Naive thymus-derived CD4-positive, alpha-beta T cell (primary cell): ENCODE measurements around the gene FOXN3. TPM values are rescaled to one million over a fixed set of nuclear protein-coding genes. Genes with fewer than 3 reads are reported as not detected.

Source experiments
- ATAC-seq: fragments of 150-1000 bp; cut with Tn5 transposase; 2 replicates; pipeline ENCODE4 v1.10.0; 2021; ENCODE audit warnings: mild to moderate bottlenecking, moderate library complexity
- CTCF ChIA-PET: fragments of 350-600 bp; sonication (Branson Sonifier 250); formaldehyde crosslinking; loops from one replicate; lab custom pipeline; 2021; ENCODE audit warnings: antibody characterized with exemption; lab: Charles Lee
- POLR2A ChIA-PET: fragments of 350-600 bp; sonication (Branson Sonifier 250); formaldehyde crosslinking; loops from one replicate; lab custom pipeline; 2021; ENCODE audit warnings: antibody characterized with exemption, inconsistent platforms; lab: Charles Lee
- DNase-seq, 9 donors: peaks; one replicate each; pipeline versions ENCODE4 v3.0.0 to v3.0.0-alpha.2; 2020 to 2022; ENCODE audit warnings: mixed read lengths in 1 of 9
- H3K27ac ChIP-seq: one replicate; pipeline ENCODE4 v1.7.0; 2013; ENCODE audit warnings: mild to moderate bottlenecking, low read depth, low read length, moderate library complexity
- H3K27me3 ChIP-seq, 2 donors: one replicate each; pipeline ENCODE4 v1.7.0; 2013; ENCODE audit warnings: low read length in 2 of 2, mild to moderate bottlenecking in 2 of 2, moderate library complexity in 2 of 2; ENCODE audit not compliant: control insufficient read depth in 2 of 2, insufficient read depth in 2 of 2
- H3K36me3 ChIP-seq, 3 experiments: 1 replicate in 2 of 3; 2 replicates in 1 of 3; pipeline ENCODE4 v1.7.0; 2013; ENCODE audit warnings: low read length in 3 of 3, mild to moderate bottlenecking in 3 of 3, moderate library complexity in 1 of 3; ENCODE audit not compliant: insufficient read depth in 3 of 3, control insufficient read depth in 2 of 3
- H3K4me1 ChIP-seq, 2 donors: one replicate each; pipeline ENCODE4 v1.7.0; 2013; ENCODE audit warnings: low read length in 2 of 2, mild to moderate bottlenecking in 2 of 2, moderate library complexity in 1 of 2; ENCODE audit not compliant: control insufficient read depth in 2 of 2, insufficient read depth in 2 of 2
- H3K4me3 ChIP-seq: 2 replicates; pipeline ENCODE4 v1.7.0; 2013; ENCODE audit warnings: mild to moderate bottlenecking, low read length
- H3K9me3 ChIP-seq, 3 experiments: 1 replicate in 2 of 3; 2 replicates in 1 of 3; pipeline ENCODE4 v1.7.0; 2013; ENCODE audit warnings: low read length in 3 of 3; ENCODE audit not compliant: control insufficient read depth in 2 of 3
- H3K27ac Mint-ChIP-seq, 9 donors: one replicate each; pipeline ENCODE4 v1.8.0; 2020 to 2022; ENCODE audit warnings: mixed read lengths in 9 of 9, mild to moderate bottlenecking in 8 of 9, moderate library complexity in 5 of 9, inconsistent platforms in 2 of 9
- H3K27me3 Mint-ChIP-seq, 5 donors: one replicate each; pipeline ENCODE4 v1.8.0; 2021 to 2022; ENCODE audit warnings: mixed read lengths in 5 of 5, mild to moderate bottlenecking in 1 of 5
- H3K36me3 Mint-ChIP-seq, 5 donors: one replicate each; pipeline ENCODE4 v1.8.0; 2020 to 2022; ENCODE audit warnings: mixed read lengths in 5 of 5, mild to moderate bottlenecking in 3 of 5, inconsistent platforms in 1 of 5
- H3K4me1 Mint-ChIP-seq, 7 donors: one replicate each; pipeline ENCODE4 v1.8.0; 2020 to 2022; ENCODE audit warnings: mixed read lengths in 7 of 7, mild to moderate bottlenecking in 3 of 7, inconsistent platforms in 1 of 7
- H3K4me3 Mint-ChIP-seq, 10 donors: one replicate each; pipeline ENCODE4 v1.8.0; 2020 to 2022; ENCODE audit warnings: mild to moderate bottlenecking in 10 of 10, mixed read lengths in 10 of 10, moderate library complexity in 6 of 10, inconsistent platforms in 2 of 10
- H3K9me3 Mint-ChIP-seq, 11 donors: one replicate each; pipeline ENCODE4 v1.8.0; 2020 to 2022; ENCODE audit warnings: mixed read lengths in 11 of 11, mild to moderate bottlenecking in 4 of 11, inconsistent platforms in 1 of 11, moderate library complexity in 1 of 11
- intact Hi-C, 2 donors: fragments of 100-400 bp; cut with micrococcal nuclease; formaldehyde crosslinking; loops; one replicate each; pipeline ENCODE4 v1.15.1; 2023
- polyA plus RNA-seq, 2 donors: library from polyadenylated mRNA; unstranded; fragments of 300-500 nt; fragmentation: Illumina TruSeq; gene quantifications; one replicate each; pipeline ENCODE4 v1.2.3, GENCODE V29; 2021
- total RNA-seq, 6 experiments: library from RNA in 5 of 6; stranded (reverse) in 5 of 6; gene quantifications; 1 replicate in 5 of 6; 2 replicates in 1 of 6; pipeline ENCODE4 v1.2.3 and lab custom pipeline; 2021 to 2026

Gene FOXN3
- total and polyA plus RNA-seq, 7 experiments from 2014 or later, result 103 to 192 (median 149) TPM

DNA sequence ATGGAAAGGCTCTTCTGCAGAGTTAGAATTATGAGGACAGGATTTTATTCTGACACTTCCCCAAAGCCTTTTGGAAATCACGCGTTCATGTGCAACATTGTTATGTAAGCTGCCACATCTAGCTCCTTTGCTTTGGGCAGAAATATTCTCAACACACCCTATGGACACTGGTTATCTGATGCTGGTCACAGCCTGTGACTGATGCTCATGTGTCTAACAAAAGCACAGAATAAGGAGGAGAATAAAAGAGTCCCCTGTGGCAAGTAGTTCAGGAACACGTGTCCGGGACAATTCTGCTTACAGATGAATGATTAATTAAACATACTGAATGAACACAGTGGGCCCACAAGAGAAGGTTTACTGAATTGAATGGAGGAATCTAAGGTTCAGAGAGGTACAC lies 22.1 kb downstream of the FOXN3 start:
- ATAC-seq, result peak; percentile 31
- no peak overlapping the region for H3K27ac ChIP-seq
- peak overlapping the region in 1 of 10 donors; percentile 24 for H3K4me3 Mint-ChIP-seq

GRCh38 chr14:89393222-89393745 lies 23.7 kb downstream of the FOXN3 start:
- CTCF ChIA-PET, result no interaction called here
- H3K4me1 Mint-ChIP-seq, result peaks cover 29 to 88% (median 83%) of the 10 kb centered on the region in 7 donors

More for the DNA sequence above, 22.1 kb downstream of the FOXN3 start:
- peak overlapping the region in 5 of 9 donors; percentile 30 to 69 (median 65) for H3K27ac Mint-ChIP-seq
- Histone ChIP-seq H3K9me3 (no peaks in the 10 kb centered on the region), H3K27me3 (no peaks in the 10 kb centered on the region), H3K4me3 (no peak overlapping the region), H3K4me1 (peaks cover 0 to 9% of the 10 kb centered on the region in 2 donors), H3K36me3 (no peaks in the 10 kb centered on the region)
- H3K9me3 Mint-ChIP-seq, result peaks cover 0 to 2% (median 0%) of the 10 kb centered on the region in 11 donors
- H3K36me3 Mint-ChIP-seq, result peaks cover 4 to 28% (median 9%) of the 10 kb centered on the region in 5 donors
- POLR2A ChIA-PET, result no interaction called here
- no peak for DNase-seq
- intact Hi-C loops, result no loop called here
- peaks cover 21 to 87% (median 82%) of the 10 kb centered on the region in 7 donors for H3K4me1 Mint-ChIP-seq
- H3K27me3 Mint-ChIP-seq, result no peaks in the 10 kb centered on the region
- CTCF ChIA-PET, result no interaction called here

DNA sequence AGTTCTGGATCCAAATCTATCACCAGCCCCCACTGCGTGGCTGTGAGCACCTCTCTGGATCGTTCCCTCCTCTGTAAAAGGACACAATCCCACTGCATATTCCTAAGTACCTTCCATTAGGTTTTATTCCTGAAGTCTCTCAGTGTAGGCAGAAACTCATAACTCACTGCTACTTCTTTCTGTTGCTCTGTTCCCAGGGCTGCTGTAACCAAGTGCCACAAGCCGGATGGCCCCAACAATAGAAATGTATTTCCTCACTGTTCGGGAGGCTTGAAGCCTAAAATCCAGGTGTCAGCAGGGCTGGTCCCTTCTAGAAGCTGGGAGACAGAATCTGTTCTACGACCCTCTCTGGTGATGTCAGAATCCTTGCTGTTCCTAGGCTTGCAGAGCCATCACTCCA lies 24.9 kb downstream of the FOXN3 start:
- peaks cover 4 to 22% (median 9%) of the 10 kb centered on the region in 5 donors for H3K36me3 Mint-ChIP-seq
- H3K27ac Mint-ChIP-seq, result peak overlapping the region in 3 of 9 donors; percentile 36 to 81 (median 48)
- no peaks in the 10 kb centered on the region for H3K36me3 ChIP-seq
- DNase-seq, result no peak
- POLR2A ChIA-PET, result no interaction called here
- H3K4me3 Mint-ChIP-seq, result peak overlapping the region in 1 of 10 donors; percentile 11
- peaks cover 33 to 89% (median 83%) of the 10 kb centered on the region in 7 donors for H3K4me1 Mint-ChIP-seq
- no peak overlapping the region for H3K4me3 ChIP-seq
- CTCF ChIA-PET, result no interaction called here
- H3K27me3 ChIP-seq, result no peaks in the 10 kb centered on the region
- intact Hi-C loops, result no loop called here
- peaks cover 0 to 9% of the 10 kb centered on the region in 2 donors for H3K4me1 ChIP-seq
- no peak for ATAC-seq
- peaks cover 0 to 2% (median 0%) of the 10 kb centered on the region in 11 donors for H3K9me3 Mint-ChIP-seq
- H3K27ac ChIP-seq, result no peak overlapping the region
- no peaks in the 10 kb centered on the region for H3K27me3 Mint-ChIP-seq
- no peaks in the 10 kb centered on the region for H3K9me3 ChIP-seq

More at GRCh38 chr14:89393222-89393745, 23.7 kb downstream of the FOXN3 start:
- Histone ChIP-seq H3K36me3 (no peaks in the 10 kb centered on the region), H3K9me3 (no peaks in the 10 kb centered on the region), H3K4me1 (peaks cover 0 to 9% of the 10 kb centered on the region in 2 donors), H3K4me3 (no peak overlapping the region), H3K27ac (no peak overlapping the region), H3K27me3 (no peaks in the 10 kb centered on the region)
- intact Hi-C loops, result no loop called here
- ATAC-seq, result no peak
- POLR2A ChIA-PET, result interaction anchor here (0.9 kb wide), 1 partner anchor 33 kb away, joined by 3 read pairs; no protein-coding TSS in a partner anchor
- no peaks in the 10 kb centered on the region for H3K27me3 Mint-ChIP-seq
- peaks cover 0 to 2% (median 0%) of the 10 kb centered on the region in 11 donors for H3K9me3 Mint-ChIP-seq
- H3K36me3 Mint-ChIP-seq, result peaks cover 0 to 27% (median 9%) of the 10 kb centered on the region in 5 donors
- peak overlapping the region; percentile 6 to 89 (median 52) for H3K27ac Mint-ChIP-seq
- no peak for DNase-seq
- H3K4me3 Mint-ChIP-seq, result peak overlapping the region in 8 of 10 donors; percentile 2 to 42 (median 20)

DNA sequence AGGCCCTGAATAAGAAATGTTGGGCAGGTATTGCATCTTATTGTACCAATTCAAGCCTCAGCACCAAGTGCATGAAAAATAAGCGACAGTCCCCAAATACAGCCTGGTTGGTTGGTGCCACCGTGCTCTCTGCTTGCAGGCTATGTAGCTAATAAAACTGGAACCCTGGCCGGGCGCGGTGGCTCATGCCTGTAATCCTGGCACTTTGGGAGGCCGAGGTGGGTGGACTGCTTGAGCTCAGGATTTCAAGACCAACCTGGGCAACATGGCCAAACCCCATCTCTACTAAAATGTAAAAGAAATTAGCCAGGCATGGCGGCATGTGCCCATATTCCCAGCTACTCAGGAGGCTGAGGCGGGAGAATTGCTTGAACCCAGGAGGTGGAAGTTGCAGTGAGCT lies 25.5 kb downstream of the FOXN3 start:
- Mint-ChIP-seq H3K4me3 (no peak overlapping the region), H3K27ac (peak overlapping the region in 1 of 9 donors; percentile 59), H3K36me3 (peaks cover 4 to 22% (median 5%) of the 10 kb centered on the region in 5 donors), H3K27me3 (no peaks in the 10 kb centered on the region), H3K4me1 (peaks cover 30 to 91% (median 81%) of the 10 kb centered on the region in 7 donors), H3K9me3 (peaks cover 0 to 2% (median 0%) of the 10 kb centered on the region in 11 donors)
- ChIA-PET CTCF (no interaction called here), POLR2A (no interaction called here)
- Histone ChIP-seq H3K36me3 (no peaks in the 10 kb centered on the region), H3K4me3 (no peak overlapping the region), H3K4me1 (peaks cover 0 to 9% of the 10 kb centered on the region in 2 donors), H3K27ac (no peak overlapping the region), H3K27me3 (no peaks in the 10 kb centered on the region), H3K9me3 (no peaks in the 10 kb centered on the region)
- ATAC-seq, result no peak
- intact Hi-C loops, result no loop called here
- no peak for DNase-seq

- no peak for DNase-seq
- H3K9me3 ChIP-seq, result no peaks in the 10 kb centered on the region
- CTCF ChIA-PET, result no interaction called here
- H3K36me3 Mint-ChIP-seq, result peaks cover 4 to 20% (median 5%) of the 10 kb centered on the region in 5 donors
- POLR2A ChIA-PET, result no interaction called here
- no peak overlapping the region for H3K27ac ChIP-seq
- intact Hi-C loops, result no loop called here
- peaks cover 0 to 2% (median 0%) of the 10 kb centered on the region in 11 donors for H3K9me3 Mint-ChIP-seq
- peaks cover 0 to 9% of the 10 kb centered on the region in 2 donors for H3K4me1 ChIP-seq
- no peaks in the 10 kb centered on the region for H3K27me3 ChIP-seq
- no peak overlapping the region for H3K4me3 ChIP-seq
- no peaks in the 10 kb centered on the region for H3K27me3 Mint-ChIP-seq
- ATAC-seq, result no peak
- no peaks in the 10 kb centered on the region for H3K36me3 ChIP-seq
- peaks cover 28 to 92% (median 82%) of the 10 kb centered on the region in 7 donors for H3K4me1 Mint-ChIP-seq
- H3K4me3 Mint-ChIP-seq, result no peak overlapping the region
- H3K27ac Mint-ChIP-seq, result peak overlapping the region in 1 of 9 donors; percentile 31
These were observed 25.9 kb downstream of the FOXN3 start for GRCh38 chr14:89391123-89391522.

DNA sequence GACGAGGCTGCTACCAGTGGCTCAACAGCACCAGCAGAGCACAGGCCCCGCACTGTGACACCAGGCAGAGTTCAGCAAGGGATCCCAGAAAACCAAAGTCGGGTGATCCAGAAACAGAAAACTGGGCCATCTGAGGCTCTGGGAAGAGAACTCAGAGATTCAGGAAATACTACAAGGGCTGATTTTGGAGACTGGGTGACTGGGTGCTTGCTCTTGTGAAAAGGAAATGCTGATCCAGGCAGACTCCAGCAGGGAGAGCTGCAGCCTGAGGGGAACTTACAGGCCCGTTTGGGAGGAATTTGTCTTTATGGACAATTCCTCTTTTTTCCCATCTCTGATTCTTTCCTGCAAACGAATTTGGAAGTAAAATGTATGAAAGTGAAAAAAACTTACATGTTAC lies 28.2 kb downstream of the FOXN3 start:
- H3K27me3 Mint-ChIP-seq, result no peaks in the 10 kb centered on the region
- no peak overlapping the region for H3K4me3 ChIP-seq
- H3K27me3 ChIP-seq, result no peaks in the 10 kb centered on the region
- H3K27ac ChIP-seq, result no peak overlapping the region
- ATAC-seq (no peak), DNase-seq (no peak)
- no peaks in the 10 kb centered on the region for H3K36me3 ChIP-seq
- peak overlapping the region in 1 of 10 donors; percentile 17 for H3K4me3 Mint-ChIP-seq
- ChIA-PET CTCF (no interaction called here), POLR2A (no interaction called here)
- peaks cover 0 to 7% of the 10 kb centered on the region in 2 donors for H3K4me1 ChIP-seq
- H3K27ac Mint-ChIP-seq, result peak overlapping the region in 6 of 9 donors; percentile 13 to 63 (median 42)
- intact Hi-C loops, result no loop called here
- H3K9me3 Mint-ChIP-seq, result peaks cover 0 to 2% (median 0%) of the 10 kb centered on the region in 11 donors
- peaks cover 4 to 25% (median 8%) of the 10 kb centered on the region in 5 donors for H3K36me3 Mint-ChIP-seq
- H3K4me1 Mint-ChIP-seq, result peaks cover 17 to 88% (median 81%) of the 10 kb centered on the region in 7 donors
- no peaks in the 10 kb centered on the region for H3K9me3 ChIP-seq
